Kidney tubule cell (primary cell): Measurements from ENCODE around the gene STX17.
"Not testable (repeated sequence)": the region's sequence is repeated elsewhere in the genome, so short reads cannot be mapped to it uniquely, and the experiment has no call there.

Experiments
- DNase-seq: peaks from one replicate; pipeline ENCODE4 v3.0.0-alpha.2; 2018; ENCODE audit warnings: low spot score

STX17 gene

DNA sequence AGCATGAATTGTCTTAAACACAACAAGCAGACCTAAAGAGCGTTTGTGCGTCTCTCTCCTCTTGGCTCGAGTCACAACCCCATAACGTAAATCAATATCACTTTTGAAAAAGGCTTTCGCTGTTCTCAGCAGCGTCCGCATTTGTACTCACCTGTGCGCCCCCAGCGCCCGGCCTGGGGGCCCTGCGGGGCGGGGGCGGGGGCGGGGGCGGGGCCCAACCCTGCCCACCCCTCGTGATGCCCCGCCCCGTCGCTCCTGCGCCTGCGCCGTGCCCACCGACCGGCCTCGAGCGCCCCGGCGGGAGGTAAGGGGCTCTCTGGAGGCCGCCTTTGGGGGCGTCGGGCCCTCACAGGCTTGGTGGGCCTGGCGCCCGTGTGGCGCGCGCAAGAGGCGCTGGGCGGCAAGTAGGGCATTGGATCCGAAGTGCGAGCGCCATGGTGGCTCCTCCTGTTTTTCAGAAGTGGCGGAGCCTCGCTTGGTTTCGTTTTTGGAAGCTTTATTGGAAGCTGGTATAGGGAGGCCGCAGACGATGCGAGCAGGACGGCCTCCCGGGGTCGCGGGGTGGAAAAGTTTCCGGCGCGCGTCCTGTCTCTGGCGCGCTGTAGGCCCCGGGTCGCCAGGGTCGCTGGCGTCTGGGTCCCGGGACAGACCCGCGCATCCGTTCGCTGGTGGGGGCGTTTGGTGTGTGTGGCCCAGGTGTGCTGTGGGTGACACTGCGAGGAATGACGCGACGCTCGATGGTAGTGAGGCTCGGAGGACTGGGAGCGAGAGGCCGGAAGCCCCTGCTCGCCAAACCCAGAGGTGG, at the start of gene STX17:
Gene STX17, plus strand, starts transcription at position 252 of the 805 bp plus-strand sequence. CDS start 8,586 bp downstream, outside the sequence.
- DNase-seq, result peak; percentile 80

DNA sequence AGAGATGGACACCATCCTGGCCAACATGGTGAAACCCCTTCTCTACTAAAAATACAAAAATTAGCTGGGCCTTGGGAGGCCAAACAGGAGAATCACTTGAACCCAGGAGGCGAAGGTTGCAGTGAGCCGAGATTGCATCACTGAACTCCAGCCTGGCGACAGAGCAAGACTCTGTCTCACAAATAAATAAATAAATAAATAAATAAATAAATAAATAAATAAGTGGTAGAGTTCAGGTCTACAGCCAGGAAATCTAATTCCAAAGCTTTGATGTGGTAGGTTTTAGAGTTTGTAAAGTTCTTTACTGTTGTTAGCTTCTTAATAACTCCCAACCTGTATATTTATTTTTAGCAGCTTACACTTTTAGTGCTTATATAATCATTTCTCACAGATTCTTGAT, 48.9 kb upstream of the STX17 start:
- DNase-seq, result not testable (repeated sequence)

DNA sequence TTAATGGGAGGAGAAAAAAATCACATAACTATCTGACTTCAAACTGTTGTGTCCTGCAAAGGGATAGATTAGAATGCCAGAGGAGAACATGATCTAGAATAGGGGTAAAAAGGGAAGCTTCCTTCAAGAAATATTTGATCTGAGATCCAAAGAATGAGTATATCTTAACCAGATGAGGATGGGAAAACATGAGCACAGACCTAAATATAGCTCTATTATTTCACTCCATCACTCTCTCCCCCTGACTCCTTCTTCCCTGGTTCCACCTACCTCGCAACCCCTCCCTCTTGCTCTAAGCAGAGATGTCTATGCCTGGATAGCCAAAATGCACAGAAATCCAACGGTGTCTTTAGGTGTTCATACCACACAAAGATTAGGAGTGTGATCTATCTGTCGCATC, 48.4 kb upstream of the STX17 start:
- DNase-seq, result no peak

DNA sequence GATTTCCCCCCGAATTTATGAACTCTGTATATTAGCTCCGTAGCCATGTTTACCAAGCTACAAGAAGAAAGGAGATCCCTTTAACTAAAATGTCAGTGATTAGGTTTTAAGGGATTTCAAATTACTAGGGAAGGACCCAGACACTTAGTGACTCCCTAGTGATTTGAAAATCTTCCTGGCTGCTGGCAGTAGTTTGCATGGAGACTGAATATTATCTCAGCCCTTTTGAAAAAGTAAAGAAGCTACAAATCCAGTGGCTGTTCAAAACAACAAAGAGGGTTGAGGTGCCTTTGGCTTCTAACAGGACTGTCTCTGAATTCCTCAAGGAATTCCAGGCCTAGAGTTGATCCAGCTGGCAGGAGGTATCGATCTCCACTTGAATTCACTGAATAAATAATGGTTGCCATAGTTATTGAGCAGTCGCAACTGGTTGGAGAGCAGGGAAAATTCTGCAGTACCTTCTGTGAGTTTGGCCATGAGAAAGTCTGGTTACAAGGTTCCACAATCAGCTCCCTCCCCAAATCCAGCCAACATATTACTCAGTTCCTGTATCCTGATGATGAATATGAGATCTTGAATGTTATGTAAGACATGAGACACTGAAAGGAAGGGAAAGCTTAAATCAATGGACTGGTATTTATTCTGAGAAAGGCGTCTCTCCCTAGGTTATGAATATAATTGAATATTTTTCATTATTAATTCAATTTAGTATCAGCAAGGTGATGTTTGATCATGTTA, 47.0 kb upstream of the STX17 start:
- DNase-seq, result no peak

DNA sequence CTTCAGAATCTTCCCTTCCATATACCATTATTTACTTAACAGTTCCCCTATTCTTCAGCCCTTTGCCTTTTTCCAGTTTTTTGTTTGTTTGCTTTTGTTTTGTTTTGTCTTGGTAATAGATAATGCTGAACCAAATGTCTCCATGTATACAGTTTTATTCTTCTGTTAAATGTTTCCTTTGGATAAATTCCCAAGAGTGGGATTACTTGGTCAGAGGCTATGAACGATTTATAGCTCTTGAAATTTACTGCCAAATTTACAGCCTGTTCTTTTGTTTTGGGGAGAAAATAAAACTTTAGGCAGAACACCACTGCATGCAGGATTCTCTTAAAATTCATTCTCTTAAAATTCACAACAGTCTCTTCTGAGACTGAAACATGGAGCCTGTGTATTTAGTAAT, 46.2 kb upstream of the STX17 start:
- DNase-seq, result no peak

DNA sequence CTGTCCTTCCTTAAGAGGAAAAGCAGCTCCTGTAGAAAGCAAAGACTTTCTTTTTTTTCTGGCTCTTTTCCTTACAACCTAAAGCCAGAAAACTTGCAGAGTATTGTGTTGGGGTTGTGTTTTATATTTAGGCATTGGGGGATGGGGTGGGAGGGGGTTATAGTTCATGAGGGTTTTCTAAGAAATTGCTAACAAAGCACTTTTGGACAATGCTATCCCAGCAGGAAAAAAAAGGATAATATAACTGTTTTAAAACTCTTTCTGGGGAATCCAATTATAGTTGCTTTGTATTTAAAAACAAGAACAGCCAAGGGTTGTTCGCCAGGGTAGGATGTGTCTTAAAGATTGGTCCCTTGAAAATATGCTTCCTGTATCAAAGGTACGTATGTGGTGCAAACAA, 42.5 kb upstream of the STX17 start:
- no peak for DNase-seq

DNA sequence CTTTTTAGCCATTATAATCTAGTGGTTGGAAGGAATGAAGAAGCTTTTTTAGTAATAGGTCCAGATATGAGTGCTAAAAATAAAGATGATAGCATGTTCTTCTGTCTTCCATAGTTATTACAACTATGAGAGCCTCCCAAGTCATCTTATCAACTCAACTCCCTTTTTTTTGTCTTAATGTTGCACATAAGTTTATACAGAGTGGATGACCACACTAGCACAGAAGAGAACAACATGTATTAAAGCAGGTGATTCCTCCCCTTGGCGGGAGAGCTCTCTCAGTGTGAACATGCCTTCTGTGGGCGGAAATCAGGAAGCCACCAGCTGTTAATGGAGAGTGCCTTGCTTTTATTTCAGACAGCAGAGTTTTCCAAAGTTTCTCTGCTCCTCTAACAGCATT, 40.1 kb upstream of the STX17 start:
- DNase-seq, result no peak

DNA sequence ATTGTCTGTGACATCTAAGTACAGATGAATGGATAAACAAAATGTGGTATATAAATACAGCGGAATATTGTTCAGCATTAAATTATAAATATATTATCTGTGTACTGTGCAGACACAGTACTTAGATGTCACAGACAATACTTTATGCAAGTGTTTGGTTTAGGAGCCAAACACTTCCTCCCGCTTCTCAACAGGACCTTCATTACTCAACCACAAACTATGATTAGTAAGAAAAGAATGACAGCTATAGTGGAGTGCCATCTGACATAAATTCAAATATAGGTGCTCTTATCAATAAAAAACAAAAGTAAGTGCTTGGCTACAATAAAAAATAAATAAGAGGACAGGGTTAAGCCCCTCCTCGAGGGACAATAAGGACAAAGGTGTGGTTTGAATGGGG, 38.9 kb upstream of the STX17 start:
- peak; percentile 42 for DNase-seq

DNA sequence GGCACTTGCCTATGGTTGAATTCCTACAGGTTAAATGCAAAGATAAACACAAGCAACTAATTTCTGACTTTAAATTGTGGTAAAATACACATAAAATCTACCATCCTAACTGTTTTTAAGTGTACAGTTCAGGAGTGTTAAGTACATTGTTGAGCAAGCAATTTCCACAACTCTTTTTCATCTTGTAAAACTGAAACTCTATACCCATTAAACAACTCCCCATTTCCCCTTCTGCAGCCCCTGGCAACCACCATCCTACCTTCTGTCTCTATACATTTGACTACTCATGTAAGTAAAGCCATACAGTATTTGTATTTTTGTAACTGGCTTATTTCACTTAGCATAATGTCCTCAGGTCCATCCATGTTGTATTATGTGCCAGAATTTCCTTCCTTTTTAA, 38.5 kb upstream of the STX17 start:
- no peak for DNase-seq

DNA sequence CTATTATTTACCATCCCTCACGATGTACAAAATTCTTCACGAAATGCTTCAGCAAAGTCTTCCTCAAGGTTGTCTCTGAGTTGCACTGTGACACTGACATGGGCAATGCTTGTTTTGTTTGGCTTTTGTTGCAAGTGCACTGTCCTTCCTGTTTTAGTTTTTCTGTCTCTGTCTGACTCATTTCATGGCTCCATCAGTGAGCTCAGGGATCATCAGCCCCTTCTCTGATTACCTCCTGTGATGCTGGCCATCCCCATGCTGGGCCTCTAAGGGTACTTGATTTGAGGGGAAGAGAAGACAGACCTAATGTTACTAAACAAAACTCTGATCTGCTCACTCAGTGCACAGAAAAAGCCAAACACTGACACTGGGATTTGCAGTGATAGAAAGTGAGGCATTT, 37.6 kb upstream of the STX17 start:
- DNase-seq, result peak; percentile 16

DNA sequence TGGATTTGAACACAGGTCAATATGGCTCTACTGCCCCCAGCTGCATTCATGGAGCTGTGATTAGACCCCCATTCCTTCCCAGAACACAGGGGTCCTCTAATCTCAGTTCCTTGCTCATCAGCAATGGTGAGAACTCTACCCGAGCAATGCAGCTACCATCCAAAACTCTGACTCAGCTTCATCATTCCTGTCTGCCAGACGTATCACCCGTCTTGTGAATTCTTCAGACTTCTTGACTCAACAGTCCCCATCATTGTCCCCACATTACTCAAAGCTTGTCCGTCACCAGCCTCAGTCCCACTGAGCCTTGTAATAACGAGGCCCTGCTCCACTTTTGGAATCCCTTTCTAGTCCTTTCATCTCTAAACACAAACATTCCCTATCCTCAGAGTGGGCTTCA, 36.3 kb upstream of the STX17 start:
- peak; percentile 57 for DNase-seq

DNA sequence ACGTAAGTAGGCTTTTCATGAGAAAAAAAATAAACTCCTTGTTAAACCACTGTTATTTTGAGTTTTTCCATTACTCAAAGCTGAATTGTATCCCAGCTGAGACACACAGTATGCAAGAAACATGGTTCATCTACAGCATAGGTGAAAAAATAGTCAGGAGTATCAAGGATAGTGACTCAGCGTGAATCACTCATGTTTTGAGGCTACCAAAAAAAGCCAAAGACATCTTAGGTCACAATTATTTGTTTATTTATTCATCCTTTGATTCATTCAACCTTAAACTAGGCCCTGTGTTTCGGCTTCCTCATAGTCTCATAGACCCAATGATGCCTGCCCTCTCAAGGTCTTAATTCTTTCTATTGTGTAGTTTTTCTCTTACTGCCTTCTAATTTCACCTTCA, 32.9 kb upstream of the STX17 start:
- DNase-seq, result peak; percentile 73

DNA sequence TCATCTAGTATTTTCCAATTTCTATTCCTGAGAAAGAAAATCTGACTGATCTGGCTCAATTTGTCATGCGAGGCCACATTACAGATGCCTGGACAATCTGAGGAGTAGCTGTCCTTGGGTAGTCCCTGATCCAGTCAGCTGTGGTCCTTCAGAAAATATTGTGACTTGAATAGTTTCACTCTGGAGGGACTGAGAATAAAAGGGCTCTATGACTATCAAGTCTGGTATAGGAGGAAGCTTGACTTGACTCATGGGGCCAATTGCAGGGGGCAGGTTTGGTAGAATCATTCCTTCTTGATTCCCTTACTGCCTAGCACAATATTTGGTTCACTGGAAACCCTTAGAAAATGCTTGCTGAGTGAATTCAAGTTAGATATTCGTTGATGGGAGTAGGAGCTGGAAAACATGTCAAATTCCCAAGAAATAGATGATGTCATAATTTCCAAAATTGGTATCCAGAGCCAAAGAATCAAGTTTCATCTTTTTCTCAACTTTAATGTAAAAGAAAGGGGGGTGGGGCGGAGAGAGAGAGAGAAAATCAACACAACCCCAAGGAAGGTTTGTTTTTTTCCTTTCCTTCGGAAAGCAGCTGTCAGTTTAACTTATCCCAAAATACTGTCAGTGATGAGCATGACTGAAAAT, 32.4 kb upstream of the STX17 start:
- peak; percentile 19 for DNase-seq

DNA sequence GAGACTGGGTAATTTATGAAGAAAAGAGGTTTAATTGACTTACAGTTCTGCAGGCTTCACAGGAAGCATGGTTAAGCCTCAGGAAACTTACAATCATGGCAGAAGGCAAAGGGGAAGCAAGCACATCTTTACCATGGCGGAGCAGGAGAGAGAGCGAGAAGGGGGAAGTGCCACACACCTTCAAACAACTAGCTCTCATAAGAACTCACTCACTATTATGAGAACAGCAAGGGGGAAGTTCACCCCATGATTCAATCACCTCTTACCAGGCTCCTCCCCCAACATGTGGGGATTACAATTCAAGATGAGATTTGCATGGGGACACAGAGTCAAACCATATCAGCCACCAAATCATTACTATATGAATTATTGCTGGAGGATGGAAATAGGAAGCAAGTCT, 30.3 kb upstream of the STX17 start:
- DNase-seq, result no peak

DNA sequence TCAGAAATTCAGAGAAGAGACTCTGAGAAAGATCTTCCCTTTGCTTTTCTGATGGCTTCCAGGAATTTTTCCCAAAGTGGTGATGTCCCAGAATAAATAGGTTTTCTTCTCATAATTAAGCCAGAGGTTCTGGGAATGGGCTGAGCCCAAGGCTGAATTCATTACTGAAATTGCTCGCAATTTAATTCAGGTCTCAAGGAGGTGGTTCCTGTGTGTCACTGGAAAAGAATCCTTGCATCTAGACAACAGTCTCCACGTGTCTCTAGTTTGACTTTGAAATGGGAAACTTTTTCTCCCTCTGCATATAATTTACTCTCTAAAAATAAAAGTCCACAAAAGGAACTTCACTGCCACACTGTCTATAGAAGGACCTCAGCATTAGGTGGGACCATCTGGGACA, 27.8 kb upstream of the STX17 start:
- DNase-seq, result peak; percentile 5

DNA sequence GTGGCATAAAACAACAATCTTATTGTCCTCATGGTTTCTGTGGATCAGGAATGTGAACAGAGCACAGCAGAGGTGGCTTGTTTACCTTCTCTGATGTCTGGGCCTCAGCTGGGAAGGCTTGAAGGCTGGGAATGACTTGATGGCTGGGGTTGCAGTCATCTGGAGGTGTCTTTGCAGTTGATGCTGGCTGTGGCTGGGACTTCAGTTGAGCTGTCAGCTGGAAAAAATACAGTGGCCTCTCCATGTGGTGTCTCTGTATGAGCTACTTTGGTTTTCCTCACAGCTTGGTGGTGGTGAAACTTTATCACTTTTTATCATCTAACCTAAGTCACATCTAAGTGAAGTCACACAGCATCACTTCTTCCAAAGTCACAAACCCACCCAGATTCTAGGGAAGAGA, 24.7 kb upstream of the STX17 start:
- no peak for DNase-seq

DNA sequence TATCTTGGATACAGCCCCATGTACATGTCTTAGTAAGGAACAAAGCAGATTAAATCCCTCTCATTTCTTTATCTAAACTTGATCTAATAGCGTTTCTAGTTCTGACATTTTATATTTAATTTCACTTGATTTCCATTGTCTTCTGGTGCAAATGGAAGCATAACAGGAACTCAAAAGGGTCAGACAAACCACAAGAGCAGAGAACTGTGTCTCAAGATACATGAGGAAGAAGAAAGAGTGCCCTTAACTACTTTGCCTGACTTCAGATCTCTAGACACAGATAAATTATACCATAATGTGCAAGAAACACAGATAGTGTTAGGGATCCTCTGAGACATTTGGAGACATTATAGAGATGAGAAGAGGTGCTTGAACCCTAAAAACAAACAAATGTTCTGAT, 20.7 kb upstream of the STX17 start:
- no peak for DNase-seq

DNA sequence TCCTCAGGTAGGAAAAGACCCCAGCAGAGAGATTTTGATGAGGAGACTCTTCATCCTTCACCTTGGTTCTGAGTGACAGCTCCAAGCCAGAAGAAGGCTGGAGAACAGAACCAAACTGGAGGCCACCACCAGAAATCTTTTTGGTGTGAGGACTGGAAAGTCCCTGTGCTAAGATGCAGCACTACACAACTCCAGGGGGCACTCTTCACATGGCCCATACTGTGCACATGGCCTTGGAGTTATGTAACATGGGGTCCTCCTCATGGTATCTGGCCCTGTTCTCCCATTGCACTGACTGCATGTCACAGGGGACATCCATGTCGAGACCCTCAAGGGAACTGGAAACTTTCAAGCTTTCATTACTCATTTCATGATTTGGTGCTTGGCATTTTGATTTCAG, 17.3 kb upstream of the STX17 start:
- no peak for DNase-seq

DNA sequence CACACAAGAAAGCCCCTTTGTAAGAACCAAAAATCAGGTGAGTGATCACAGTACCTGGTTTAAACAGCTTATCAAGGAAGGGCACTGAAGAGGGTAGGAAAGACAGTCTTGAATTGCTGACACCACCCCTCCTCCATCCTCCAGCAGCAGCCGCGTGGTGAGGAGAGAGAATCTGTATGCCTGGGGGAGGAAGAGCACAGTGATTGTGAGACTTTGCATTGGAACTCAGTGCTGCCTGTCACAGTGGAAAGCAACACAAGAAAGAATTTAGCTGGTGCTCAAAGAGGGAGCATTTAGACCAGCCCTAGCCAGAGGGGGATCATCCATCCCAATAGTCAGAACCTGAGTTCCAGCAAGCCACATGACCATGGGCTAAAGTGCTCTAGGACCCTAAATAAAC, 11.6 kb upstream of the STX17 start:
- DNase-seq, result no peak

DNA sequence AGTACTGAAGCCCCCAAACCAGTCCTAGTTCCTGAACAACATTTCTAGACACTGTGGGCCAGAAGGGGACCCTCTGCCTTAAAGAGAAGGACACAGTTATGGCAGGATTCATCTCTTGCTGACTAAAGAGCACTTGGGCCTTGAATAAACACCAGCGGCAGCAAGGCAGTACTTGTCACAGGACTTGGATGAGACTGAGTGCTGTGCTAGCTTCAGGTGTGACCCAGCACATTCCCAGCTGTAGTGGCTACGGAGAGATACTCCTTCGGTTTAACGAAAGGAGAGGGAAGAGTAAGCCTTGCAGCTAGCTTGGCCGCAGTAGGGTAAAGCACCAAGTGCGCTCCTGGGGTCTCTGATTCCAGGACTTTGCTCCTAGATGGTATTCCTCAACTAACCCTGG, 10.9 kb upstream of the STX17 start:
- DNase-seq, result no peak

DNA sequence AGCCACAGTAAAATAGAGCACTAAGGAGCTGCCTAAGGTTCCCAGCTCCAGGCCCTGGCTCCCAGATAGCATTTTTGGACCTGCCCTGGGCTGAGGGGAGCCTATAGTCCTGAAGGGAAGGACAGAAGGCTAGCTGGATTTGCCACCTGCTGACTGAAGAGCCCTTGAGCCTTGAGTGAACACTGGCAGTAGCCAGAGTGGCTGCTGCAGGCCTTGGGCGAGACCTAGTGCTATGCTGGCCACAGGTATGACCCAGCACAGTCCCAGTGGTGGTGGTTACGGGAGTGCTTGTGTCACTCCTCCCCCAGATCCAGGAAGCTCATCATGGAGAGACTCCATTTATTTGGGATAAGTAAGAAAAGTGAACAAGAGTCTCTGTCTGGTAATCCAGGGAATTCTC, 10.3 kb upstream of the STX17 start:
- no peak for DNase-seq

DNA sequence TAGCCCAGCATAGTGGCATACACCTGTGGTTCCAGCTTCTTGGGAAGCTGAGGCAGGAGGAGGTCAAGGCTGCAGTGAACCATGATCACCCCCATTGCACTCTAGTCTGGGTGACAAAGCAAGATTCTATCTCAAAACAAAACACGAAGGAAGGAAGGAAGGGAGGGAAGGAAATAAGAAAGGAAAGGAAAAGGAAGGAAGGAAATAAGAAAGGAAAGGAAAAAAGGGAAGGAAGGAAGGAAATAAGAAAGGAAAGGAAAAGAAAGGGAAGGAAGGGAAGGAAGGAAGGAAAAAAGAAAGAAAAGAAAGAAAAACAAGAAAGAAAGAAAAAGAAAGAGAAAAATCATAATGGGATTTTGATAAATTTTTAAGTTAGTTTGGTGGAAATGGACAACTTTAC, 3.1 kb upstream of the STX17 start:
- no peak for DNase-seq

DNA sequence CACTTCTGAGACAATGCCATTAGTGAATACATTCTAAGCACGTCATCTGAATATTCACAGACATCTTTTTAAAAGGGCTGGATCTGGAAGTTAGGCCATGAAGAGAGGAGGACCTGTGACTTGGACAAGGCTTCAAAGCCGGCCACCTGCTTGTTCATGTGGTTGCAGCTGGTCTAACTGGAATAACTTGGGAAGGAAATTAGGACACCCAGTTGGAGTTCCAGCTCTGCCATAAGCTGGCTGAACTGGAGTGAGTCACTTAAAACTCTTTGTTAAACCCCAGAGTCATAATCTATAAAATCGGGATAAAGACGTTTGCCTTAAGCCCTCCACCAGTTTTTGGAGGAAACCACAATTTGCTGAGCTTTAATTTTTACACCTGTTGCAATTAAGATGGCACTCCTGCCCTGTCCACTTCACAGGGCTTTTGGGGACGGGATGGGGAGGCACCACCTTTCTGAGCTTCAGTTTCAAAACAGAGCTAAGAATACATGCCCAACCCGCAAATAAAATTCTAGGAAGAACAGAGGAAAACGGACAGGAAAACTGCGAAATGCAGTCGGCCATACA, 536 bp upstream of the STX17 start:
- peak; percentile 32 for DNase-seq
